Measurements from ENCODE around the gene ACAA1.

Gene ACAA1

DNA sequence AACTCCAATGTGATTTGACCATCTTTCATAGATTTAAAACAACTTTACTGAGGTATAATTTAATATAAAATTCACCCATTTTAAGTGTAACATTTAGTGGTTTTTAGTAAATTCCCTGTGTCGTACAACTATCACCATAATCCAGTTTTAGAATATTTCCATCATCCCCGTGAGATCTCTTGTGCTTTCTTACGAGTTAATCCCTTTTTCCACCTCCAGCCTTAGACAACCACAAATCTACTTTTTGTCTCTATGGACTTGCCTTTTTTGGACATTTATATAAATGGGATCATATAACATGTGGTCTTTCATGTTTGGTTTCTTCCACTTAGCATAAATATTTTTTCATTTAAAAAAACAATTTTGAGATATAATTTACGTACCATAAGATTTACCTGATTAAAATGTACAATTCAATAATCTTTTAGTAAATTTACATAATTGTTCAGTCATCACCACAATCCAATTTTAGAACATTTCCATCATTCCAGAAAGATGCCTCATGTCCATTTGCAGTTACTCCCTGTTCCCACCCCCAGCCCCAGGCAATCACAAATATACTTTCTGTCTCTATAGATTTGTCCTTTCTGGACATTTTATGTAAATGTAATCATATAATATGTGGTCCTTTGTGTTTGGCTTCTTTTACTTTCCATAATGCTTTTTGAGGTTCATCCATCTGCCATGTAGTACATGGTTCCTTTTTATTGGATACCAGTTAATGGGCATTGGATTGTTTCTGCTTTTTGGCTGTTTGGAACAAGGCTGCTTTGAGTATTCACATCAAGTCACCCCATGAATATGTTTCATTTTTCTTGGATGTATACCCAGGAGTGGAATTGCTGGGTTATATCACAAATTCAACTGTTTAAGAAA, 31.5 kb upstream of the ACAA1 start:
- peak; percentile 70 for DNase-seq (ENCODE audit: low read depth)
- peak overlapping the region; percentile 15 for H3K4me3 ChIP-seq (ENCODE audit: control insufficient read depth, low read depth, low read length)

DNA sequence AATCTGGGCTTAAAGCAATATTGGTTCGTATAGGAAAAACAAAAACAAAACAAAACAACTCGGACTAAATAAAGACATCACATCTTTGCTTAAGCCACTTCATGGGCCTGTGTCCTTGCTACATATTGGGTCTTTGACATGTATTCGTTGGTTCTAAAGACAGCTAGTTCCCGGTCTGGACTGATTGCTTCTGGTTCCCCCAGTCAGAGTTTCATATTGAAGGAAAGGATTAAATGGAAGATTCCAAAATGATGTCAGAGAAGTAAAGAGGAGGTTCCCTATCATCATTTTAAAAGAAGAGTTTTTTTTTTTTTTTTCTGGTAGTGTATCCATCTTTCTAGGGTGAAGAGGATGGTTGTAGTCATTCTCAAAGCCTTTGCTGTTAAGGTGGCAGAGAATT, 30.7 kb upstream of the ACAA1 start:
- H3K4me3 ChIP-seq (ENCODE audit: control insufficient read depth, low read depth, low read length): no peak overlapping the region
- DNase-seq (ENCODE audit: low read depth): no peak

More for the DNA sequence above, 31.5 kb upstream of the ACAA1 start:
- TF ChIP-seq, protein P1, sequence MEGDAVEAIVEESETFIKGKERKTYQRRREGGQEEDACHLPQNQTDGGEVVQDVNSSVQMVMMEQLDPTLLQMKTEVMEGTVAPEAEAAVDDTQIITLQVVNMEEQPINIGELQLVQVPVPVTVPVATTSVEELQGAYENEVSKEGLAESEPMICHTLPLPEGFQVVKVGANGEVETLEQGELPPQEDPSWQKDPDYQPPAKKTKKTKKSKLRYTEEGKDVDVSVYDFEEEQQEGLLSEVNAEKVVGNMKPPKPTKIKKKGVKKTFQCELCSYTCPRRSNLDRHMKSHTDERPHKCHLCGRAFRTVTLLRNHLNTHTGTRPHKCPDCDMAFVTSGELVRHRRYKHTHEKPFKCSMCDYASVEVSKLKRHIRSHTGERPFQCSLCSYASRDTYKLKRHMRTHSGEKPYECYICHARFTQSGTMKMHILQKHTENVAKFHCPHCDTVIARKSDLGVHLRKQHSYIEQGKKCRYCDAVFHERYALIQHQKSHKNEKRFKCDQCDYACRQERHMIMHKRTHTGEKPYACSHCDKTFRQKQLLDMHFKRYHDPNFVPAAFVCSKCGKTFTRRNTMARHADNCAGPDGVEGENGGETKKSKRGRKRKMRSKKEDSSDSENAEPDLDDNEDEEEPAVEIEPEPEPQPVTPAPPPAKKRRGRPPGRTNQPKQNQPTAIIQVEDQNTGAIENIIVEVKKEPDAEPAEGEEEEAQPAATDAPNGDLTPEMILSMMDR (conservative IDR thresholded peaks at IDR 0.05; ENCODE audit: control insufficient read depth, insufficient read depth, low read depth, low read length): no peak

GRCh38 chr3:38165722-38166387, 28.9 kb upstream of the ACAA1 start:
- TF ChIP-seq, protein P1 (conservative IDR thresholded peaks at IDR 0.05; ENCODE audit: control insufficient read depth, insufficient read depth, low read depth, low read length): no peak
- H3K4me3 ChIP-seq (ENCODE audit: control insufficient read depth, low read depth, low read length): peak overlapping the region; percentile 91
- DNase-seq (ENCODE audit: low read depth): peak; percentile 42

More for the DNA sequence above, 30.7 kb upstream of the ACAA1 start:
- TF ChIP-seq, protein P1 (conservative IDR thresholded peaks at IDR 0.05; ENCODE audit: control insufficient read depth, insufficient read depth, low read depth, low read length): no peak

DNA sequence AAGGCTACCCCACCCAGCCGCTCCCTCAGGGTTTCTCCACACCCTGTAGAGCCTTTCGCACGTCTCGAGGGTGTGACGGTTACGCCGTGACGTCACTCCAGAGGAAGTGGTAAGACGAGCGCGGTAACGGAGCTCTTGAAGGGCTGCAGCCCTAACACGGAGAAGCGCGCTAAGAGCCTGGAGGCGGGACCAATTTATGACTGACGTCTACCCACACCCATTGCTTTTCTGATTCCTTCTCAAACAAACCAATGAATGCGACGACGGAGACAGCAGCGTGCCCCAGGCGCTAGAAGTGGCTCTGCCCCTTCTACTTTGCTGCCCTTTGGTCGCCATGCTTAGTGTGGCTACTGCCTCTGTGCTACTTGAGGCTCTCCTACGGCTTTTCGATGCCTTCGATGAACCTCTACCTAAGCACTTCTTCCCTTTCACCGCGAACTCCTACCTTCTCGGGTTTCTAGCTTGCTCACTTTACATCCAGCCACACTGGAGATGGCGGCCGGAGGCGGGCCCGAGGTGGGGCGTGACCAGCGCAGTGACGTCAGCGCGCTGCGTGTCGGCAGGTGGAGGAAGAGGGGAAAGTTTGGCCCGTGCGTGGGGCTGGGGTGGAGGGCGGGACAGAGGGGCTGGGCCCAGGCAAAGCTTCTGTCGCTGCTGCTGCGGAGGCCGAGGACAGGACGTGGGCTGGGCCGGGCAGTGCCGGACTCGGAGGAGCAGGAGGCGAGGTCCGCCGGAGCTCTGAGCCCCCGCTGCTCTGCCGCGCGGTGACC, 28.2 kb upstream of the ACAA1 start, which contains the start of gene OXSR1:
Gene OXSR1, plus strand, starts transcription at position 586 of the 770 bp plus-strand sequence. CDS start 340 bp downstream, outside the sequence.
- TF ChIP-seq, protein P1 (conservative IDR thresholded peaks at IDR 0.05; ENCODE audit: control insufficient read depth, insufficient read depth, low read depth, low read length): no peak
- peak within 1 kb of the TSS; percentile 91 for H3K4me3 ChIP-seq (ENCODE audit: control insufficient read depth, low read depth, low read length)
- peak; percentile 100 for DNase-seq (ENCODE audit: low read depth)

DNA sequence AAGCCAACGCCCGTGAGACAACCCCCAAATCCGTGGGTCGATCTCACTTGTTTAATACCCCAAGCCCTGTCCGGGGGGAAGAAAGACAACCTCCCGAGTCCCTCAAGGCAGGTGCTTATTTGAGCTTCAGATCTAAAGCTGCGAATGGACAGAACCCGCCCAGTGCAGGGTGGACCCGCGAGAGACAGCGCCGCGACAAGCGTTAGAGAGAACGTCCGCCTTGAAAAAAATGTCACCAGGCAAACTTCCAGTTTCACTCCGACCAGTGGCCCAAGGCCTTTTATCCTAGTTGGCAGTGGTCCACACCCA, 27.7 kb upstream of the ACAA1 start:
- H3K4me3 ChIP-seq (ENCODE audit: control insufficient read depth, low read depth, low read length): peak overlapping the region; percentile 91
- TF ChIP-seq, protein P1 (conservative IDR thresholded peaks at IDR 0.05; ENCODE audit: control insufficient read depth, insufficient read depth, low read depth, low read length): no peak
- DNase-seq (ENCODE audit: low read depth): no peak

- no peak for DNase-seq (ENCODE audit: low read depth)
- peak overlapping the region; percentile 91 for H3K4me3 ChIP-seq (ENCODE audit: control insufficient read depth, low read depth, low read length)
- TF ChIP-seq, protein P1 (conservative IDR thresholded peaks at IDR 0.05; ENCODE audit: control insufficient read depth, insufficient read depth, low read depth, low read length): no peak
Measured at GRCh38 chr3:38163841-38164642, 27.1 kb upstream of the ACAA1 start.
